UCSD-AML1 (cell line): ENCODE measurements around the gene RTN4RL2.

Experiments
- DNase-seq: peaks from one replicate; lab custom pipeline; 2025; ENCODE audit not compliant: unreplicated experiment; lab: John Stamatoyannopoulos, UW

RTN4RL2 gene

GRCh38 chr11:57523419-57523818 lies 63.1 kb downstream of the RTN4RL2 start:
- no peak for DNase-seq
